ENCODE data around the gene DOP1B.

Gene DOP1B

GRCh38 chr21:36202726-36203602 lies 46.3 kb downstream of the DOP1B start:
- H3K36me3 Mint-ChIP-seq = peaks cover 57% of the 10 kb centered on the region
- no peak for ATAC-seq

DNA sequence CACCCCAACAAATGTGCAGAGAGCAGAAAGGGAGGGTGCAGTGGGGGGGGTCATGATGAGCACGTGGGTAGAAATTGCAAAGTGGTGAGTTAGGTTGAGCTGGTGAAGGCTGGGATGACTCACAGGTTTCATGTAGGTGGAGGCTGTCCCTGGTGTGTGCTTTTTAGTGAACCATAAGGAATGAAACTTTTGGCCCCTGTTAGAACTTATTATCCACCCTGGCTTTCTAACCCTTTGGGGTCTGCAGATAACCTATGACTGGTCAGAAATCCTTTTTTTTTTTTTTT lies 46.9 kb downstream of the DOP1B start:
- Mint-ChIP-seq H3K27me3 (no peaks in the 10 kb centered on the region), H3K27ac (peak overlapping the region; percentile 63), H3K9me3 (no peaks in the 10 kb centered on the region), H3K4me3 (no peak overlapping the region), H3K4me1 (peaks cover 22% of the 10 kb centered on the region), H3K36me3 (peaks cover 54% of the 10 kb centered on the region)
- ATAC-seq = peak; percentile 89

More at GRCh38 chr21:36202726-36203602, 46.3 kb downstream of the DOP1B start:
- Mint-ChIP-seq H3K27me3 (no peaks in the 10 kb centered on the region), H3K4me1 (peaks cover 22% of the 10 kb centered on the region), H3K9me3 (no peaks in the 10 kb centered on the region), H3K27ac (peak overlapping the region; percentile 63), H3K4me3 (no peak overlapping the region)

DNA sequence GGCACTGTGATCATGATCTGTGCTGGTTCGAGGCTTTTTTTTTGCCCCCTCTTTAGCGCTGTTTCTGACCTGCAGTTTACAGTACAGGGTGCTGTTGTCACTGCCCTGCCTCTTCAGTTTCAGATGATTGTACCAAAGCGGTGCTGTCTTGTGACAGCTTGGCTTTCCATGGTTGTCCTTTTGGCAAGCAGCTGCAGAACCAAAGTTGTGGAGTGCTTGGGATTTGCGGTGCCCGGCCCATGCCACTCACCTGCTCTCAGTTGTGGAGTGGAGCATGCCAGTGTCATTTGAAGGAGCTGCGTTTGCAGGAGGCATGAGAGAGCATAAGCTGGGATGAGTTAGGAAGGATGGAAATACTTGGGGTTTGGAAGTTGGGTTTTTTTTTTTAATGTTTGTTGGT lies 48.4 kb downstream of the DOP1B start:
- ATAC-seq = no peak
- H3K4me1 Mint-ChIP-seq = peaks cover 30% of the 10 kb centered on the region
- no peaks in the 10 kb centered on the region for H3K27me3 Mint-ChIP-seq
- no peaks in the 10 kb centered on the region for H3K9me3 Mint-ChIP-seq
- peaks cover 51% of the 10 kb centered on the region for H3K36me3 Mint-ChIP-seq
- no peak overlapping the region for H3K27ac Mint-ChIP-seq
- H3K4me3 Mint-ChIP-seq = no peak overlapping the region

GRCh38 chr21:36205962-36206361 lies 49.3 kb downstream of the DOP1B start:
- Mint-ChIP-seq H3K27me3 (no peaks in the 10 kb centered on the region), H3K4me1 (peaks cover 33% of the 10 kb centered on the region), H3K36me3 (peaks cover 49% of the 10 kb centered on the region), H3K27ac (no peak overlapping the region), H3K9me3 (no peaks in the 10 kb centered on the region), H3K4me3 (no peak overlapping the region)
- ATAC-seq = no peak
